ENCODE measurements around the gene COL15A1. TPM values are rescaled to one million over a fixed set of nuclear protein-coding genes. Genes with fewer than 3 reads are reported as not detected.

COL15A1 gene
- total RNA-seq, 1 experiment from 2014 or later, result 0.22 TPM

DNA sequence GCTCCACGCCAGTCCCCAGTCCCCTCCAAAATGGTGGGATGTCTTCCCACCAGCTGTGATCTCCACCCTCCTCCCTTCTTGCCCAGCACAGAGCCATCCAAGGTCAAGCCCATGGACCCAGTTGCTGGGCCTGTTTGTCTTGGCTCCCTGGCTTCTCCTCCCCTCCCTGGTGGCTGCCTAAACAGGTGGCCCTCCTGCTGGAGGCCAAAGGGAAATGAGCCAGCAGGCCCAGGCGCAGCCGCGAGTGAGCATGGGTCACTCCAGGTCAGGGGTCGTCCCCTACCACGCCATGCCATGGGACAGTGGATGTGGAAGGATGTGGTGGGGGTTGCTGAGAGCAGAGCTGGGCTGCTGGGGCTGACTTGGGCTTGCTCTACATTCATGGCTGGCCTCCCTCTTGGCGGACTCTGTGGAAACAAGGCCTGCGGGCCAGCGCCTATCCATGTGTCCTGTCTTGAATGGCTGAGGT, 33.6 kb downstream of the COL15A1 start (continued):
- TF ChIP-seq, protein P1, sequence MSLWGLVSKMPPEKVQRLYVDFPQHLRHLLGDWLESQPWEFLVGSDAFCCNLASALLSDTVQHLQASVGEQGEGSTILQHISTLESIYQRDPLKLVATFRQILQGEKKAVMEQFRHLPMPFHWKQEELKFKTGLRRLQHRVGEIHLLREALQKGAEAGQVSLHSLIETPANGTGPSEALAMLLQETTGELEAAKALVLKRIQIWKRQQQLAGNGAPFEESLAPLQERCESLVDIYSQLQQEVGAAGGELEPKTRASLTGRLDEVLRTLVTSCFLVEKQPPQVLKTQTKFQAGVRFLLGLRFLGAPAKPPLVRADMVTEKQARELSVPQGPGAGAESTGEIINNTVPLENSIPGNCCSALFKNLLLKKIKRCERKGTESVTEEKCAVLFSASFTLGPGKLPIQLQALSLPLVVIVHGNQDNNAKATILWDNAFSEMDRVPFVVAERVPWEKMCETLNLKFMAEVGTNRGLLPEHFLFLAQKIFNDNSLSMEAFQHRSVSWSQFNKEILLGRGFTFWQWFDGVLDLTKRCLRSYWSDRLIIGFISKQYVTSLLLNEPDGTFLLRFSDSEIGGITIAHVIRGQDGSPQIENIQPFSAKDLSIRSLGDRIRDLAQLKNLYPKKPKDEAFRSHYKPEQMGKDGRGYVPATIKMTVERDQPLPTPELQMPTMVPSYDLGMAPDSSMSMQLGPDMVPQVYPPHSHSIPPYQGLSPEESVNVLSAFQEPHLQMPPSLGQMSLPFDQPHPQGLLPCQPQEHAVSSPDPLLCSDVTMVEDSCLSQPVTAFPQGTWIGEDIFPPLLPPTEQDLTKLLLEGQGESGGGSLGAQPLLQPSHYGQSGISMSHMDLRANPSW (CRISPR knock-in tag; conservative IDR thresholded peaks at IDR 0.05; ENCODE audit: low read depth), result no peak
- TF ChIP-seq, protein P2, sequence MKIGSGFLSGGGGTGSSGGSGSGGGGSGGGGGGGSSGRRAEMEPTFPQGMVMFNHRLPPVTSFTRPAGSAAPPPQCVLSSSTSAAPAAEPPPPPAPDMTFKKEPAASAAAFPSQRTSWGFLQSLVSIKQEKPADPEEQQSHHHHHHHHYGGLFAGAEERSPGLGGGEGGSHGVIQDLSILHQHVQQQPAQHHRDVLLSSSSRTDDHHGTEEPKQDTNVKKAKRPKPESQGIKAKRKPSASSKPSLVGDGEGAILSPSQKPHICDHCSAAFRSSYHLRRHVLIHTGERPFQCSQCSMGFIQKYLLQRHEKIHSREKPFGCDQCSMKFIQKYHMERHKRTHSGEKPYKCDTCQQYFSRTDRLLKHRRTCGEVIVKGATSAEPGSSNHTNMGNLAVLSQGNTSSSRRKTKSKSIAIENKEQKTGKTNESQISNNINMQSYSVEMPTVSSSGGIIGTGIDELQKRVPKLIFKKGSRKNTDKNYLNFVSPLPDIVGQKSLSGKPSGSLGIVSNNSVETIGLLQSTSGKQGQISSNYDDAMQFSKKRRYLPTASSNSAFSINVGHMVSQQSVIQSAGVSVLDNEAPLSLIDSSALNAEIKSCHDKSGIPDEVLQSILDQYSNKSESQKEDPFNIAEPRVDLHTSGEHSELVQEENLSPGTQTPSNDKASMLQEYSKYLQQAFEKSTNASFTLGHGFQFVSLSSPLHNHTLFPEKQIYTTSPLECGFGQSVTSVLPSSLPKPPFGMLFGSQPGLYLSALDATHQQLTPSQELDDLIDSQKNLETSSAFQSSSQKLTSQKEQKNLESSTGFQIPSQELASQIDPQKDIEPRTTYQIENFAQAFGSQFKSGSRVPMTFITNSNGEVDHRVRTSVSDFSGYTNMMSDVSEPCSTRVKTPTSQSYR (CRISPR knock-in tag; IDR thresholded peaks at IDR 0.05), result no peak
- TF ChIP-seq ZNF671 (CRISPR knock-in tag; IDR thresholded peaks at IDR 0.05) (no peak), JAZF1 (CRISPR knock-in tag; IDR thresholded peaks at IDR 0.05) (no peak)

DNA sequence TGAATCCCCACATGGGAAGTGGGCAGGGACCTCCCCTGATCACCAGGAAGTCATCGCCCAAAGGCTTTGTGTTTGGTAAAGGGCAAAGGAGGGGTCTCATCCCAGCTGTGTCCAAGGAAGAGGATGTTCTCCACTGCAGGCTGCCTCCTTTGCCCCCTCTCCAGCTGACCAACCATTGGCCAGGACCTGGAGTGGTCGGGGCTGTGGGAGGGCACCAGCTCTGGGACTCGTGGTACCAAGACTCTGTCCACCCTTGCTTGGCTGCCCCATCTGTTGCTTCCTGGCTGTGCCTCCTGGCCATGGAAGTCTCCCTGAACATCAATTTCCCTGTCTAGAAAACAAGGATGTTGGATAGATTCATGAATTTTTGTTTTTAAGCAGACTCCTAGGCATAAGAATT, 34.1 kb downstream of the COL15A1 start:
- peaks cover 24% of the 10 kb centered on the region for H3K4me1 Mint-ChIP-seq
- POLR2A ChIA-PET, result interaction anchor here (0.8 kb wide), 1 partner anchor 9 kb away, joined by 3 read pairs; no protein-coding TSS in a partner anchor
- TF ChIP-seq ATF1 (CRISPR knock-in tag; IDR thresholded peaks at IDR 0.05), result no peak
- TF ChIP-seq ZNF219 (CRISPR knock-in tag; IDR thresholded peaks at IDR 0.05; ENCODE audit: borderline replicate concordance), result no peak
- TF ChIP-seq SOX15 (CRISPR knock-in tag; IDR thresholded peaks at IDR 0.05), result no peak
- TF ChIP-seq, protein P1 (CRISPR knock-in tag; conservative IDR thresholded peaks at IDR 0.05; ENCODE audit: low read depth), result no peak
- no peak for TF ChIP-seq KAT7 (CRISPR knock-in tag; IDR thresholded peaks at IDR 0.05; ENCODE audit: borderline replicate concordance)
- TF ChIP-seq, protein P3, sequence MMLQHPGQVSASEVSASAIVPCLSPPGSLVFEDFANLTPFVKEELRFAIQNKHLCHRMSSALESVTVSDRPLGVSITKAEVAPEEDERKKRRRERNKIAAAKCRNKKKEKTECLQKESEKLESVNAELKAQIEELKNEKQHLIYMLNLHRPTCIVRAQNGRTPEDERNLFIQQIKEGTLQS (CRISPR knock-in tag; conservative IDR thresholded peaks at IDR 0.05), result no peak
- no peak for TF ChIP-seq TCF7 (CRISPR knock-in tag; IDR thresholded peaks at IDR 0.05; ENCODE audit: low read depth)
- TF ChIP-seq CBFB (CRISPR knock-in tag; IDR thresholded peaks at IDR 0.05; ENCODE audit: low read depth), result no peak
- TF ChIP-seq, protein P4, sequence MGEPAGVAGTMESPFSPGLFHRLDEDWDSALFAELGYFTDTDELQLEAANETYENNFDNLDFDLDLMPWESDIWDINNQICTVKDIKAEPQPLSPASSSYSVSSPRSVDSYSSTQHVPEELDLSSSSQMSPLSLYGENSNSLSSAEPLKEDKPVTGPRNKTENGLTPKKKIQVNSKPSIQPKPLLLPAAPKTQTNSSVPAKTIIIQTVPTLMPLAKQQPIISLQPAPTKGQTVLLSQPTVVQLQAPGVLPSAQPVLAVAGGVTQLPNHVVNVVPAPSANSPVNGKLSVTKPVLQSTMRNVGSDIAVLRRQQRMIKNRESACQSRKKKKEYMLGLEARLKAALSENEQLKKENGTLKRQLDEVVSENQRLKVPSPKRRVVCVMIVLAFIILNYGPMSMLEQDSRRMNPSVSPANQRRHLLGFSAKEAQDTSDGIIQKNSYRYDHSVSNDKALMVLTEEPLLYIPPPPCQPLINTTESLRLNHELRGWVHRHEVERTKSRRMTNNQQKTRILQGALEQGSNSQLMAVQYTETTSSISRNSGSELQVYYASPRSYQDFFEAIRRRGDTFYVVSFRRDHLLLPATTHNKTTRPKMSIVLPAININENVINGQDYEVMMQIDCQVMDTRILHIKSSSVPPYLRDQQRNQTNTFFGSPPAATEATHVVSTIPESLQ (CRISPR knock-in tag; IDR thresholded peaks at IDR 0.05), result no peak
- TF ChIP-seq, protein P5, sequence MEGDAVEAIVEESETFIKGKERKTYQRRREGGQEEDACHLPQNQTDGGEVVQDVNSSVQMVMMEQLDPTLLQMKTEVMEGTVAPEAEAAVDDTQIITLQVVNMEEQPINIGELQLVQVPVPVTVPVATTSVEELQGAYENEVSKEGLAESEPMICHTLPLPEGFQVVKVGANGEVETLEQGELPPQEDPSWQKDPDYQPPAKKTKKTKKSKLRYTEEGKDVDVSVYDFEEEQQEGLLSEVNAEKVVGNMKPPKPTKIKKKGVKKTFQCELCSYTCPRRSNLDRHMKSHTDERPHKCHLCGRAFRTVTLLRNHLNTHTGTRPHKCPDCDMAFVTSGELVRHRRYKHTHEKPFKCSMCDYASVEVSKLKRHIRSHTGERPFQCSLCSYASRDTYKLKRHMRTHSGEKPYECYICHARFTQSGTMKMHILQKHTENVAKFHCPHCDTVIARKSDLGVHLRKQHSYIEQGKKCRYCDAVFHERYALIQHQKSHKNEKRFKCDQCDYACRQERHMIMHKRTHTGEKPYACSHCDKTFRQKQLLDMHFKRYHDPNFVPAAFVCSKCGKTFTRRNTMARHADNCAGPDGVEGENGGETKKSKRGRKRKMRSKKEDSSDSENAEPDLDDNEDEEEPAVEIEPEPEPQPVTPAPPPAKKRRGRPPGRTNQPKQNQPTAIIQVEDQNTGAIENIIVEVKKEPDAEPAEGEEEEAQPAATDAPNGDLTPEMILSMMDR (IDR thresholded peaks at IDR 0.05), result no peak
- TF ChIP-seq, protein P6, sequence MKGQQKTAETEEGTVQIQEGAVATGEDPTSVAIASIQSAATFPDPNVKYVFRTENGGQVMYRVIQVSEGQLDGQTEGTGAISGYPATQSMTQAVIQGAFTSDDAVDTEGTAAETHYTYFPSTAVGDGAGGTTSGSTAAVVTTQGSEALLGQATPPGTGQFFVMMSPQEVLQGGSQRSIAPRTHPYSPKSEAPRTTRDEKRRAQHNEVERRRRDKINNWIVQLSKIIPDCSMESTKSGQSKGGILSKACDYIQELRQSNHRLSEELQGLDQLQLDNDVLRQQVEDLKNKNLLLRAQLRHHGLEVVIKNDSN (CRISPR knock-in tag; IDR thresholded peaks at IDR 0.05), result no peak
- no peak for TF ChIP-seq ELF4 (CRISPR knock-in tag; IDR thresholded peaks at IDR 0.05; ENCODE audit: low read depth)
- TF ChIP-seq JUN (CRISPR knock-in tag; IDR thresholded peaks at IDR 0.05), result no peak
- H3K27ac Mint-ChIP-seq, result no peak overlapping the region
- peaks cover 33% of the 10 kb centered on the region for H3K27me3 Mint-ChIP-seq (ENCODE audit: low read depth)
- no peaks in the 10 kb centered on the region for H3K36me3 Mint-ChIP-seq
- CTCF ChIA-PET, result interaction anchor here (0.6 to 1.9 kb wide), 9 partner anchors 11 to 163 kb away, joined by 3 to 16 read pairs (median 4); partner anchors contain the start of gene COL15A1
- ATAC-seq, result no peak
- no peaks in the 10 kb centered on the region for H3K9me3 Mint-ChIP-seq
- DNase-seq (ENCODE audit: low spot score), result no peak
- H3K4me3 Mint-ChIP-seq, result no peak overlapping the region

Measured in WTC11 (cell line).